PC-9 (cell line): ENCODE results near the gene GGACT.

Experiments used
- CTCF ChIP-seq: fragments of 200-600 bp; sonication (generic); conservative IDR thresholded peaks from 2 replicates; pipeline ENCODE4 v1.6.1; 2017; ENCODE audit warnings: mixed run types, antibody characterized with exemption, mild to moderate bottlenecking, moderate library complexity
- EZH2 ChIP-seq: fragments of 200-600 bp; sonication (generic); IDR thresholded peaks from 2 replicates; pipeline ENCODE4 v1.8.0; 2017; ENCODE audit warnings: antibody characterized with exemption, low read depth

DNA sequence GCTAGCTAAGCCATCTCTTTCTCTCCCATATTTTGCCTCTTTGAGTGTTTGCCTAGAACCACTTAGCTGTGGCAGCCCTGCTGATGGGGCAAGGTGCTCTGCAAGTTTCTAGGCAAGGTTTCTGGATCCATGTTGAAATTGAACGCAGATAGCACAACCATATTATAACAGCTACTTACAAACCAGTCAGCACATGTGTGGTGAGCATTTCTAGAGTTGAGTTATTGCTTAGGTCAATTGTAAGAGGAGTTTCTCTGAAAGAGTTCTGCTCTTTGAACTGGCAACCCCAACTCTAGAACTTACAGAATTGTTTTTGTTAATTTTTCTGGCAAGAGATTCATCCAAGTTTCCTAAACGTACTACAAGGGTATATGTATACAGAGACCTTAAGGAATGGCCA, 103.3 kb downstream of the GGACT start:
- no peak for TF ChIP-seq EZH2
- TF ChIP-seq CTCF, result no peak
